Esophagus (tissue), 2 donors: ENCODE measurements around the gene PSME1. TPM values are rescaled to one million over a fixed set of nuclear protein-coding genes. Genes with fewer than 3 reads are reported as not detected.

Experiments
- H3K27ac ChIP-seq, 2 donors: one replicate each; pipeline ENCODE4 v1.5.1; 2013; ENCODE audit warnings: low read depth in 2 of 2, mild to moderate bottlenecking in 2 of 2, inconsistent platforms in 1 of 2, low read length in 1 of 2, moderate library complexity in 1 of 2
- H3K27me3 ChIP-seq, 2 donors: one replicate each; pipeline ENCODE4 v1.6.1; 2013; ENCODE audit warnings: low read length in 2 of 2, control low read depth in 1 of 2, mild to moderate bottlenecking in 1 of 2; ENCODE audit not compliant: insufficient read depth in 2 of 2, control insufficient read depth in 1 of 2
- H3K36me3 ChIP-seq, 2 donors: one replicate each; pipeline ENCODE4 v1.6.1; 2013; ENCODE audit warnings: low read length in 1 of 2; ENCODE audit not compliant: control insufficient read depth in 2 of 2, insufficient read depth in 2 of 2
- H3K4me1 ChIP-seq, 2 donors: one replicate each; pipeline ENCODE4 v1.6.1; 2013; ENCODE audit warnings: low read length in 1 of 2; ENCODE audit not compliant: control insufficient read depth in 2 of 2, insufficient read depth in 2 of 2
- H3K4me3 ChIP-seq, 2 donors: one replicate each; pipeline ENCODE4 v1.5.1; 2013; ENCODE audit warnings: low read length in 2 of 2, mild to moderate bottlenecking in 2 of 2, low read depth in 1 of 2, moderate library complexity in 1 of 2
- H3K9me3 ChIP-seq, 2 donors: one replicate each; pipeline ENCODE4 v1.6.1; 2013; ENCODE audit warnings: mild to moderate bottlenecking in 2 of 2, low read depth in 1 of 2, low read length in 1 of 2, moderate library complexity in 1 of 2; ENCODE audit not compliant: control insufficient read depth in 2 of 2, insufficient read depth in 1 of 2
- WGBS, 2 donors: extraction: QIAGEN DNeasy Blood & Tissue Kit; methylation state at CpG; one replicate each; pipeline ENCODE4 v1.1.7; 2013; 5-methylcytosine and 5-hydroxymethylcytosine counted together
- polyA plus RNA-seq, 2 donors: library from polyadenylated mRNA; stranded (reverse); fragments of 200-250 nt; gene quantifications; one replicate each; pipeline ENCODE4 v1.2.3, GENCODE V29; 2013
- donor health status: healthy with polysubstance abuse.
- donor health status: Bipolar disorder and iron deficiency.

PSME1 gene
- polyA plus RNA-seq, 2 donors = 146 to 198 TPM

DNA sequence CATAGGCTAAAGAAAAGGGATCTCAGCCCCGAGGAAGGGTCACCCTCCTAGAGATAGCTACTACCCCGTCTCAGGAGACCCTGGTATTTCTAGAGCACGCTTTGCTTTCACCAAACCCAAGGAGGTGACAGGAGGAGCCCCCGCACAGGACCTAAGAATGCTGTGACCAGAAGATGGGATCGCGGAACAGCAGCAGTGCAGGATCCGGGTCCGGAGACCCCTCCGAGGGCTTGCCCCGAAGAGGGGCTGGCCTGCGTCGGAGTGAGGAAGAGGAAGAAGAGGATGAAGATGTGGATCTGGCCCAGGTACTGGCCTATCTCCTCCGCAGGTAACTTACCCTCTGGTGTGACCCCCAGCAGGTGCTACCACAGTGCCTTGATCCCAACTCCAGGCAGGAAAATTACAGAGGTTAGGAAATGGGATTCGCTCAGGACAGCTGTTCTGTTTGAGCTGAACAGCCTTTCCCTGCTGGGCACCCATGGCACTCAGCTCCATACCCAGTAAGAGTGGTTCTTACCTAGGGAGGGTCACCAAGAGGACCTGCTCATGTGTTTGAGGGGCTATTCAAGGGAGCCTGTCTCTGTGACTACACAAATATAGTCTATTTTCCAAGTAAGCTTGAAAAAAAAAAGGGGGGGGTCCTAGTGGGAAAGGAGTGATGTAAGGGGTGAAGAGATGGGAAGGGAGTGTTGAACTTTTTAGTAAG is 20.4 kb upstream of the PSME1 start:
- Histone ChIP-seq H3K4me1 (peaks cover 0 to 2% of the 10 kb centered on the region in 2 donors), H3K27me3 (no peaks in the 10 kb centered on the region), H3K36me3 (peaks cover 12 to 23% of the 10 kb centered on the region in 2 donors), H3K9me3 (no peaks in the 10 kb centered on the region), H3K27ac (peak overlapping the region; percentile 68 to 100), H3K4me3 (peak overlapping the region; percentile 66 to 72)
- 1 to 2% methylated on average over 14 of the region's 14 CpGs for WGBS, 2 donors

DNA sequence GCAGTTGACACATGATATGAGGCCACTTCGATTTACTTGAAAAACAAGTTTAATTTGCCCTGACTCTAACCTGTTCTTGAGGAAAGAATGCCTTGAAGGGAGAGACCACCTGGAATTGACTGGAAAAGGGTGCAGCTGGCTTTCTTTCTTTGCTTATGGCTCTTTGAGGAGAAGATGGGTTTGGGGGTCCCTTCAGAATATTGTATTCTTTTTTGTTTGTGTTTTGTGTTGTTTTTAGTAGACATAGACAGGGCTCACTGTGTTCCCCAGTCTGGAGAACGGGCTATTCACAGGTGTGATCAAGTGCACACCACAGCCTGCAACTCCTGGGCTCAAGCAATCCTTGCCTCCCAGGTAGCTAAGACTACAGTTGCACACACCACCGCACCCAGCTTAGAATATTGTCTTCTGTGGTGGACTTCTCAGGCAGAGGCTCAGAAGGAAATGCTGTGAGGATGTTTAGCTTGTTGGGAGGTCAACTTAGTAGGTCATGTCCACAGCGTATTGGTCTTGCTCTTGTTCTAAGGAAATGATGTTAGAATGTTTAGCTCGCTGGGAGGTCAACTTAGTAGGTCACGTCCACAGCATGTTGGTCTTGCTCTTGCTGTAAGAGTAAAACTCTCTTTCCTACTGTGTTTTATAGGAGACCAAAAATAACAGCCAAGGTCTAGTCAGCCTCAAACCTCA is 19.7 kb upstream of the PSME1 start:
- H3K27me3 ChIP-seq = no peaks in the 10 kb centered on the region
- 74 to 75% methylated on average over 6 of the region's 6 CpGs for WGBS, 2 donors
- peaks cover 14 to 30% of the 10 kb centered on the region in 2 donors for H3K36me3 ChIP-seq
- peaks cover 0 to 2% of the 10 kb centered on the region in 2 donors for H3K4me1 ChIP-seq
- no peaks in the 10 kb centered on the region for H3K9me3 ChIP-seq
- no peak overlapping the region for H3K27ac ChIP-seq
- peak overlapping the region in 1 of 2 donors; percentile 72 for H3K4me3 ChIP-seq

DNA sequence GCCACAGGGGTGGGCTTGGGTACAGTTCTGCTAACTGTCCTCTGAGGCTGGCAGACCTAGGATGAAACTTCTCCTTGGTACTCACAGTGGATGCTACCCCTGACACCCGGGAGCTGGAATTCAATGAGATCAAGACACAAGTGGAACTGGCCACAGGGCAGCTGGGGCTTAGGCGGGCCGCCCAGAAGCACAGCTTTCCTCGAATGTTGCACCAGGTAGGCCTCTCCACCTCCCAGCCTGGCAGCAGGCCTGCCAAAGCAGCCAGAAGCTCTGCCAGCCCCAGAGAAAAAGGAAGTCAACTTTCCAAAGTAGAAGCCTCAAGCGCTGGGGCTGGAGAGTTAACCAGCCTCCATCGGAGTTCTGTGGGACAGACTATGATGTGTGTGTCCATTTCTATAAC is 18.8 kb upstream of the PSME1 start:
- no peaks in the 10 kb centered on the region for H3K27me3 ChIP-seq
- 74 to 88% methylated on average over 6 of the region's 6 CpGs for WGBS, 2 donors
- no peak overlapping the region for H3K4me3 ChIP-seq
- peaks cover 0 to 2% of the 10 kb centered on the region in 2 donors for H3K4me1 ChIP-seq
- H3K27ac ChIP-seq = no peak overlapping the region
- H3K36me3 ChIP-seq = peaks cover 14 to 31% of the 10 kb centered on the region in 2 donors
- H3K9me3 ChIP-seq = no peaks in the 10 kb centered on the region

GRCh38 chr14:24119691-24120090 is 16.3 kb upstream of the PSME1 start:
- WGBS, 2 donors = 98% methylated on average over 6 of the region's 6 CpGs

DNA sequence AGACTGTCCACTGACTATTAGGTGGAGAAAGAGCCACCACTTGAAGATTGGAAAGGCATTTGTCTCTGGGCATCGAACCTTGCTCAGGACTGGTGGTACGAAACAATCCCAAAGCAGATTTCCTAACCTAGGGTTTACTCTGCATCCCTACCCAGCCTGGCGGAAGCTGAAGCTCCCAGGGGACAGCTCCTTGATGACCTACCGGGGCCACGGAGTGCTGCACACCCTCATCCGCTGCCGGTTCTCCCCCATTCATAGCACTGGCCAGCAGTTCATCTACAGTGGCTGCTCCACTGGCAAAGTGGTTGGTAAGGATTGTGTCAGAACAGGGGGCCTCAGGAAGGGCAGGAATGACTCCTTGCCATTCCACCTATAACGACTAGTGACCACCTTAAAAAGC is 14.8 kb upstream of the PSME1 start:
- Histone ChIP-seq H3K27ac (no peak overlapping the region), H3K36me3 (peaks cover 26 to 40% of the 10 kb centered on the region in 2 donors), H3K4me1 (no peaks in the 10 kb centered on the region), H3K9me3 (no peaks in the 10 kb centered on the region), H3K4me3 (no peak overlapping the region), H3K27me3 (no peaks in the 10 kb centered on the region)
- 95 to 97% methylated on average over 8 of the region's 8 CpGs for WGBS, 2 donors

More at GRCh38 chr14:24119691-24120090, 16.3 kb upstream of the PSME1 start:
- peaks cover 0 to 2% of the 10 kb centered on the region in 2 donors for H3K4me1 ChIP-seq
- H3K27me3 ChIP-seq = no peaks in the 10 kb centered on the region
- H3K36me3 ChIP-seq = peaks cover 26 to 40% of the 10 kb centered on the region in 2 donors
- no peak overlapping the region for H3K4me3 ChIP-seq
- no peak overlapping the region for H3K27ac ChIP-seq
- no peaks in the 10 kb centered on the region for H3K9me3 ChIP-seq

GRCh38 chr14:24122416-24122815 is 13.6 kb upstream of the PSME1 start:
- Histone ChIP-seq H3K9me3 (no peaks in the 10 kb centered on the region), H3K4me1 (no peaks in the 10 kb centered on the region), H3K4me3 (no peak overlapping the region), H3K27me3 (no peaks in the 10 kb centered on the region), H3K27ac (no peak overlapping the region), H3K36me3 (peaks cover 23 to 36% of the 10 kb centered on the region in 2 donors)
- 97 to 98% methylated on average over 4 of the region's 4 CpGs for WGBS, 2 donors

- Histone ChIP-seq H3K4me1 (no peaks in the 10 kb centered on the region), H3K9me3 (no peaks in the 10 kb centered on the region), H3K36me3 (peaks cover 21 to 34% of the 10 kb centered on the region in 2 donors), H3K4me3 (no peak overlapping the region), H3K27ac (no peak overlapping the region), H3K27me3 (no peaks in the 10 kb centered on the region)
- 90 to 92% methylated on average over 8 of the region's 8 CpGs for WGBS, 2 donors
Observed at GRCh38 chr14:24122898-24123297, 13.1 kb upstream of the PSME1 start.

DNA sequence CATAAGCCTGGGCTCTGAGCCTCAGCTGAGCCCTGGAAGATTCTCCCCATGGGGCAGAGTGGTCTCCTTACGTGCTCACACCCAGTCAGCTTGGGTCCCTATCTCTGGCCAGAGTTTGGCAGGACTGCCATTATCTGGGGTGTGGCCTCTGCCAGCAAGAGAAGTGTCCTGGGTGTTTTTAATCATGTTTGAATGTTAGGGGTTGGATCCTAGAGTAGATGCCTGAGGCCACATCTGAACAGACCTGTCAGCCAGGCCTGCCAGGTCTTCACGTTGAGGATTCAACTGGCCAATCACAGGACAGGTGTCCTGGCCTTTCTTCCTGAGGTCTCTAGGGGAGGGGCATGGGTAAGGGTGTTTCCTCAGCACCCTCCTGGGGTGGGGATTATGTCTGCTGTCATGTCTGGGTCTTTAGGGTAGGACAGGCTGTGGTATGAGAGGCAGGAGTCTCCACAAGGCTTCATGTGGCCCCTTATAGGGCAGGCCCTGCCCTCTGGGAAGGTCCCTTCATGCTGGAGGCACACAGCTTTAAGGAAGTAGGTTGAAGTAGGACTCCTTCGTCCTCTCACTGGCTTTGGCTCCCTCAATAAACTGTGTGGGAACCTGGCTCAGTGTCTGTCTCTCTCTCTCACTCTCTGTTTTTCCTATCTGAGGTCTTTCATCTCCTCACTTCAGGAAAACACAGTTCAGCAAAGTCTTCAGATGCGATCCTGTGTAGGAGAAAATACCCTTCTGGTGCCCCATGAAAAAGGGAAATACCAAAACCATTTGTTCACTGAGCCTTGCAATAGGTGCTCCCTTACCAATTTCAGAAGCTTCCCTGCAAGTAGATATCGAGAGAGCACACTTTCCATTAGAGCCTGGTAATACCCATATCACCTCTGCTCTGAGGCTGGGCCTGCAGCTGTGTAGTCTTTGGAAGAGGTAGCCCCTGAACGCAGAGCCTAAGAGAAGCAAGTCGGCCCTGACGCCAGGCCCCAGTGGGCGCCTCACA is 12.3 kb upstream of the PSME1 start:
- H3K4me3 ChIP-seq = no peak overlapping the region
- H3K27me3 ChIP-seq = no peaks in the 10 kb centered on the region
- H3K9me3 ChIP-seq = no peaks in the 10 kb centered on the region
- 83 to 84% methylated on average over 9 of the region's 9 CpGs for WGBS, 2 donors
- peaks cover 14 to 30% of the 10 kb centered on the region in 2 donors for H3K36me3 ChIP-seq
- no peaks in the 10 kb centered on the region for H3K4me1 ChIP-seq
- H3K27ac ChIP-seq = no peak overlapping the region

DNA sequence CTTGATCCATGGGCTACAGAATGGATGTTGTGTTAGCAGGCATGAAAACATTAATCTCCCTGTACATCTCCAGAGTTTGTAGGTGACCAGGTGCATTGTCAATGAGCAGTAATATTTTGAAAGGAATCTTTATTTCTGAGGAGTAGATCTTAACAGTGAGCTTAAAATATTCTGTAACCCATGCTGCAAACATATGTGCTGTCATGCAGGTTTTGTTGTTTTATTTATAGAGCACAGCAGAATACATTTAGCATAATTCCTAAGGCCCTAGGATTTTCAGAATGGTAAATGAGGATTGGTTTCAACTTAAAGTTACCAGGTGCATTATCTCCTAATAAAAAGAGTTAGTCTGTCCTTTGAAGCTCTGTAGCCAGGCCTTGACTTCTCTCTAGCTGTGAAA is 9.1 kb upstream of the PSME1 start:
- H3K27me3 ChIP-seq = no peaks in the 10 kb centered on the region
- H3K4me3 ChIP-seq = no peak overlapping the region
- H3K4me1 ChIP-seq = peaks cover 0 to 5% of the 10 kb centered on the region in 2 donors
- H3K9me3 ChIP-seq = no peaks in the 10 kb centered on the region
- H3K36me3 ChIP-seq = peaks cover 8 to 11% of the 10 kb centered on the region in 2 donors
- H3K27ac ChIP-seq = no peak overlapping the region
